RWPE1 (cell line): ENCODE measurements around the gene TPPP3.
"Not testable (repeated sequence)": the region's sequence is repeated elsewhere in the genome, so short reads cannot be mapped to it uniquely, and the experiment has no call there.

ENCODE experiments used
- CTCF ChIA-PET: fragments of 350-600 bp; sonication (Branson Sonifier 250); formaldehyde crosslinking; extraction: SDS; loops from one replicate; lab custom pipeline; 2021; lab: Yijun Ruan, JAX
- POLR2A ChIA-PET: fragments of 400-600 bp; formaldehyde crosslinking; extraction: SDS; loops from one replicate; lab custom pipeline; 2020; ENCODE audit warnings: antibody characterized with exemption; ENCODE audit not compliant: low non-redundant PET; lab: Yijun Ruan, JAX
- DNase-seq: peaks from one replicate; pipeline ENCODE4 v3.0.0; 2012; ENCODE audit warnings: low spot score
- H3K27ac ChIP-seq: fragments of 450-650 bp; 2 replicates; pipeline ENCODE4 v1.5.1; 2017
- TF ChIP-seq, protein P1 (sequence below): fragments of 450-650 bp; conservative IDR thresholded peaks from 2 replicates; pipeline ENCODE4 v1.5.1; 2017; ENCODE audit warnings: low read depth, mild to moderate bottlenecking

The TPPP3 gene

DNA sequence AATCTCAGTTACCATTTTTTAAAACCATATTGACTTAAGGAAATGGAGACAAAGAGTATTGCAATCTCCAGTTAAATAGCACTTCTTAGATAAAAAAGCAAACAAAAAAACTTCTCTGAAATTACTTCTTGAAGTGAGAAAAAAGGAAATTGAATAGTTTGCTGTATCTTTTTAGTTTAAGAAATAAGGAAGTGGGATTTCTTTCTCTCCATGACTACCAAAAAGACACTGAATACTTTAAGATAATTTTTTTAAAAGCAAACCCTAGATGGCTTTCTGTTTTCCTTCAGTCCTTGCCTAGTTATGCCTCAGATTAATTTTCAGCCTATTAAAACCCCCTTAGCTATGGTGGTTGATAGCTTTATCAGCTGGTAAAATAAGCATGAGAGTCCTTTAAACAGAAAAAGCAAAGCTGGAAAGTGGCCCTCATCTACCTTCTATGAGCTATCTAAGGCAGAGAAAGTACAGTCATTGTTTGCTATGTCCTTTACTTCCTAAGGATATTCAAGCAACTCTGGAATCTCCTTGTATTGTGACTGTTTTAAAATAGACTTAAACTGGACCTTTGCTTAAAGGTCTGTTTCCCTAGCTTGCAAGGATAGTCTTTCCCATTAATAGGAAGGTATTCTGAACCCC lies 28.6 kb downstream of the TPPP3 start:
- TF ChIP-seq, protein P1, sequence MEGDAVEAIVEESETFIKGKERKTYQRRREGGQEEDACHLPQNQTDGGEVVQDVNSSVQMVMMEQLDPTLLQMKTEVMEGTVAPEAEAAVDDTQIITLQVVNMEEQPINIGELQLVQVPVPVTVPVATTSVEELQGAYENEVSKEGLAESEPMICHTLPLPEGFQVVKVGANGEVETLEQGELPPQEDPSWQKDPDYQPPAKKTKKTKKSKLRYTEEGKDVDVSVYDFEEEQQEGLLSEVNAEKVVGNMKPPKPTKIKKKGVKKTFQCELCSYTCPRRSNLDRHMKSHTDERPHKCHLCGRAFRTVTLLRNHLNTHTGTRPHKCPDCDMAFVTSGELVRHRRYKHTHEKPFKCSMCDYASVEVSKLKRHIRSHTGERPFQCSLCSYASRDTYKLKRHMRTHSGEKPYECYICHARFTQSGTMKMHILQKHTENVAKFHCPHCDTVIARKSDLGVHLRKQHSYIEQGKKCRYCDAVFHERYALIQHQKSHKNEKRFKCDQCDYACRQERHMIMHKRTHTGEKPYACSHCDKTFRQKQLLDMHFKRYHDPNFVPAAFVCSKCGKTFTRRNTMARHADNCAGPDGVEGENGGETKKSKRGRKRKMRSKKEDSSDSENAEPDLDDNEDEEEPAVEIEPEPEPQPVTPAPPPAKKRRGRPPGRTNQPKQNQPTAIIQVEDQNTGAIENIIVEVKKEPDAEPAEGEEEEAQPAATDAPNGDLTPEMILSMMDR, result no peak
- ChIA-PET CTCF (no interaction called here), POLR2A (no interaction called here)
- DNase-seq, result no peak
- H3K27ac ChIP-seq, result no peak overlapping the region

DNA sequence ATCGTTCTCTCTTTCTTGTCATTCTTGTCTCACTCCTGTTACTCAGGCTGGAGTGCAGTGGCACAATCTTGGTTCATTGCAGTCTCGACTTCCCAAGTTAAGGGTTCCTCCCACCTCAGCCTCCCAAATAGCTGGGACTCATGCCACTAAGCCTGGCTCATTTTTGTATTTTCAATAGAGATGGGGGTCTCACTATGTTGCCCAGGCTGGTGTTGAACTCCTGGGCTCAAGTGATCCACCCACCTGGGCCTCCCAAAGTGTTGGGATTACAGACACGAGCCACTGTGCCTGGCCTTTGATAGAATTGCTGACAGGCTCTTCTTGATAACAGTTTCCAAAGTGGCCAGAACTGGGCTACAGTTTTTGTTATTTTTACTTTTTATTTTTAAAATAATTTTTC lies 32.3 kb downstream of the TPPP3 start:
- POLR2A ChIA-PET, result no interaction called here
- CTCF ChIA-PET, result interaction anchor here (0.7 kb wide), 1 partner anchor 484 kb away, joined by 3 read pairs; no protein-coding TSS in a partner anchor
- TF ChIP-seq, protein P1, result no peak
- H3K27ac ChIP-seq, result no peak overlapping the region
- DNase-seq, result no peak

DNA sequence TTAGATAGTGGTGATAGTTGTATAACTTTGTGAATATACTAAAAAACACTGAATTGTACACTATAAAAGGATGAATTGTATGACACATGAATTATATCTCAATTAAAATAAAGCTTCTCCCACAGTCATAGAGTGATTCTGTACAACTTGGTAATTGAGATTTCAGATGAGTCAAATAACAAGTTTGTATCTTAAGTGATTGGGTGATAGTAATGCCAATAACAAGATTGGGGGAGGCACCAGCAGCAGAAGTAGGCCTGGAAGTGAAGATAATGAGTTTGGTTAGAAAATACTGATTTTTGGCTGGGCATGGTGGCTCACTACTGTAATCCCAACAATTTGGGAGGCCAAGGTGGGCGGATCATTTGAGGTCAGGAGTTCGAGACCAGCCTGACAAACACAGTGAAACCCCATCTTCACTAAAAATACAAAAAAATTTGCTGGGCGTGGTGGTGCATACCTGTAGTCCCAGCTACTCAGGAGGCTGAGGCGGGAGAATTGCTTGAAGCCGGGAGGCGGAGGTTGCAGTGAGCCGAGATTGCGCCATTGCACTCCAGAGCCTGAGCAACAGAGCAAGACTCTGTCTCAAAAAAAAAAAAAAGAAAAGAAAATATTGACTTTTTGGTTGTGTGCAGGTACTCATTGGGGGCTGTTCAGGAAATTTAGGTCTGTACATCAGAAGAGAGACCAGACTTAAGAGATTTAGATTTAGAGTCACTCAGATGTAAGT lies 33.6 kb downstream of the TPPP3 start:
- not testable (repeated sequence) for DNase-seq, H3K27ac ChIP-seq
- POLR2A ChIA-PET, result interaction anchor here (0.7 kb wide), 1 partner anchor 17 kb away, joined by 7 read pairs; no protein-coding TSS in a partner anchor
- CTCF ChIA-PET, result interaction anchor here (0.6 to 0.7 kb wide), 3 partner anchors 28 to 406 kb away, joined by 3 to 4 read pairs (median 3); no protein-coding TSS in a partner anchor

DNA sequence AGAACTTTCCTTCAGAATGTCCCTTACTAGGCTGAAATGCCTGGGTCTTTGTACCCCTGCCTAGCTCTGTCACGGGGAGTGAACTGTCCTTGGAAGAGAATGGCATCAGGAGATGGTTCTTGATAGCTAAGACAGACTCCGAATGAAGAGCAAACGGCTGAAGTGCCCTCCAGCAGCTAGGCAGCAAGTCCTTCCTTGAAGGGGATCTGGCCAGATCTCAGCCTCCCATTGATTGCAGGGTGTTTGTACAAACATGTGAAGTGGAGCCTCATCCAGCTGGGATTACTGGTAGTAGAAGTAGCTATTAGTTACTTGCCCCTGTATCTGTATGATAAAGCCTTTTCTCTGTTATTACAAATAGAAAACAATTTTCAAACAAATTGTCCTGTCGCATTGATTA lies 35.7 kb downstream of the TPPP3 start:
- ChIA-PET POLR2A (no interaction called here), CTCF (interaction anchor here (0.6 kb wide), 1 partner anchor 1885 kb away, joined by 3 read pairs; no protein-coding TSS in a partner anchor)
- TF ChIP-seq, protein P1, result no peak
- no peak overlapping the region for H3K27ac ChIP-seq
- DNase-seq, result no peak

DNA sequence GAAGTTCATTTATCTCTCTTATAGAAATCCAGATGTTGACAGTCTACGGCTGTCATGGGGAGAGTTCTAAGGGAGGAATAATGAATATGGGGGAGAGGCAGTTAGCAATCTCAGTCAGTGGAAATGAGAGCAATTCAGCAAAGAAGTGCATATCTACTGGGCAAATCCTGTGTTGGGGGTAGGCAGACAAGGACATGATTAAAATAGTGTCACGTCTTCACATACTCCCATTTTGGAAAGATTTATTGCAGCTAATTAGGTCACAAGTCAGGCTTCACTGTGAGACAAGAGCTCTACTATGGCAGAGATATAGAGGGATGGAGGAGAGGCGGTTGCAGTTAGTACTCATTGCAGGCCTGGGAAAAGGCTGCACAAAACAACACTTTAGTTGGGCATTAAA lies 36.9 kb downstream of the TPPP3 start:
- DNase-seq, result no peak
- TF ChIP-seq, protein P1, result no peak
- CTCF ChIA-PET, result interaction anchor here (0.9 kb wide), 1 partner anchor 30 kb away, joined by 4 read pairs; the partner anchor contains the start of gene KCTD19
- H3K27ac ChIP-seq, result no peak overlapping the region
- POLR2A ChIA-PET, result no interaction called here

DNA sequence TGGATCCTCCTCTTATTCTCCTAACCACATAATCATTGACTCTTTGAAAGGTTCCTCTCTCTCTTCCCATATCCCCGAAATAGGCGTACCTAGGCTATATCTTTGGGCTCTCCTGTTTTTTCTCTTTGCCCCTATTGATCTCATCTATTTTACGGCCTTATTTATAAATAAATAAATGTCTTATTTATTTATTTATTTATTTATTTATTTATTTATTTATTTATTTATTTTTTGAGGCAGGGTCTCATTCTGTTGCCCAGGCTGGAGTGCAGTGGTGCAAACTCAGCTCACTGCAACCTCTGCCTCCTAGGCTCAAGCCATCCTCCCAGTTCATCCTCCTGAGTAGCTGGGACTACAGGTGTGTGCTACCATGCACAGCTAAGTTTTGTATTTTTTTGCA lies 40.8 kb downstream of the TPPP3 start:
- DNase-seq, POLR2A ChIA-PET, H3K27ac ChIP-seq: not testable (repeated sequence)
- CTCF ChIA-PET, result interaction anchor here (0.5 to 0.9 kb wide), 2 partner anchors 162 to 405 kb away, joined by 3 to 6 read pairs; no protein-coding TSS in a partner anchor

DNA sequence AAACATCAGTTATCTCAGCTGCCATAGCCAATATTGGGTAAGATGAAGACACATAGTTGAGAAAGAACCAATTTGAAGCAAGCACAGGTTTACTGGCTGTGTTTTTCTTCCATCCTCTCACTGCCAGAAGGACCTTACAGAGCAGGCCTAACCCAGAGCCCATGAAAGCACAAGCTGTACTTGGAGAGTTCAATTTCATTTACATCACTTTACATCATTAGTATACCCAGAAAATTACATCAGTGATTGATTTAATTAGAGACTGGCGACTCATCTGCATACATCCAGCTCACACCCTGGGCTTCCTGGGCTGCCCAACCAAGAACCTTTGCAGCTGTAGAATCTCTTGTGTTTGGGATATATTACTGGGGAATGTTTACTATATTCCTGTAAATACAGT lies 43.0 kb downstream of the TPPP3 start:
- no peak overlapping the region for H3K27ac ChIP-seq
- POLR2A ChIA-PET, result no interaction called here
- CTCF ChIA-PET, result interaction anchor here (0.6 to 1.6 kb wide), 4 partner anchors 11 to 91 kb away, joined by 3 to 7 read pairs (median 4); no protein-coding TSS in a partner anchor
- TF ChIP-seq, protein P1, result no peak
- no peak for DNase-seq
